MM.1S (cell line): ENCODE data around the gene SCYGR2.

Source experiments
- CTCF ChIP-seq: fragments of 300-600 bp; sonication (generic); IDR thresholded peaks from 2 replicates; pipeline ENCODE4 v1.5.1; 2016; ENCODE audit warnings: antibody characterized with exemption, low read length, mixed read lengths
- EZH2phosphoT487 ChIP-seq: fragments of 300-600 bp; sonication (generic); IDR thresholded peaks from 2 replicates; pipeline ENCODE4 v1.6.1; 2018; ENCODE audit warnings: antibody characterized with exemption, low read length

- TF ChIP-seq CTCF (no peak), EZH2phosphoT487 (no peak)
Measured at GRCh38 chr2:227632827-227633226, 34.1 kb downstream of the SCYGR2 start.
